K562 (cell line): ENCODE data around the gene ALG14. TPM values are rescaled to one million over a fixed set of nuclear protein-coding genes. Genes with fewer than 3 reads are reported as not detected.

Experiments
- CHAMP1 ChIP-seq: fragments of 450-650 bp; IDR thresholded peaks from 2 replicates; pipeline ENCODE4 v1.6.1; 2016; ENCODE audit warnings: mild to moderate bottlenecking
- CTCFL ChIP-seq: IDR thresholded peaks from 2 replicates; pipeline ENCODE4 v1.6.1; 2011; ENCODE audit warnings: borderline replicate concordance, low read depth, mild to moderate bottlenecking, moderate library complexity, low read length; ENCODE audit not compliant: insufficient read depth, poor library complexity, severe bottlenecking
- DEAF1 ChIP-seq: fragments of 450-650 bp; formaldehyde crosslinking; IDR thresholded peaks from 2 replicates; pipeline ENCODE4 v1.4.0; 2020; ENCODE audit warnings: mild to moderate bottlenecking, moderate library complexity
- PYGO2 ChIP-seq: fragments of 450-650 bp; IDR thresholded peaks from 2 replicates; pipeline ENCODE4 v1.6.1; 2016; ENCODE audit warnings: mild to moderate bottlenecking, missing genetic modification characterization, moderate library complexity, missing compliant biosample characterization
- RCOR1 ChIP-seq, 2 experiments: IDR thresholded peaks; 2 replicates each; pipeline ENCODE4 v1.6.1; 2012; ENCODE audit warnings: low read depth in 2 of 2, low read length in 2 of 2, borderline replicate concordance in 1 of 2, improper control_type of control experiment in 1 of 2
- RREB1 ChIP-seq: fragments of 250-450 bp; sonication (Bioruptor Pico); IDR thresholded peaks from 2 replicates; pipeline ENCODE4 v1.4.0; 2020
- TSHZ1 ChIP-seq: fragments of 250-450 bp; sonication (Bioruptor Pico); IDR thresholded peaks from 2 replicates; pipeline ENCODE4 v1.4.0; 2020; ENCODE audit warnings: mild to moderate bottlenecking, moderate library complexity
- ZBTB12 ChIP-seq: fragments of 250-450 bp; sonication (Bioruptor Pico); IDR thresholded peaks from 2 replicates; pipeline ENCODE4 v1.4.0; 2020
- polyA plus RNA-seq, 8 experiments: library from polyadenylated mRNA; depleted of rRNA in 4 of 8; stranded (reverse) in 5 of 8; unstranded in 3 of 8; fragments of >200 nt; fragmentation: Nextera tagmentation in 2 of 8; fragmentation: Illumina TruSeq in 1 of 8; extraction: Ambion mirVana in 2 of 8; extraction: Trizol in 1 of 8; gene quantifications; 2 replicates each; pipeline versions ENCODE4 v1.2.1 to v1.2.3, GENCODE V29; 2011 to 2014; ENCODE audit warnings: inconsistent platforms in 1 of 8, missing spikeins in 1 of 8
- total RNA-seq, 7 experiments: library from RNA; depleted of rRNA in 6 of 7; stranded (reverse); fragments of >200 nt in 6 of 7; fragmentation: Illumina TruSeq in 2 of 7; extraction: Trizol in 2 of 7; gene quantifications; 2 replicates each; pipeline versions ENCODE4 v1.2.1 to v1.2.3, GENCODE V29; 2011 to 2021; ENCODE audit warnings: low replicate concordance in 1 of 7

The ALG14 gene
- total and polyA plus RNA-seq, 9 of the 15 experiments (the other 6 are each of a cell fraction or from before 2014, with no cell fraction given), result 2.8 to 16.2 (median 4.9) TPM

GRCh38 chr1:95041491-95042165, 31.1 kb downstream of the ALG14 start (continued):
- TF ChIP-seq CHAMP1 (no peak), TSHZ1 (CRISPR knock-in tag) (no peak), RCOR1 (IDR thresholded peaks at IDR 0.05; ENCODE audit: borderline replicate concordance in 1 of 2, low read depth in 2 of 2, low read length in 2 of 2) (no peak), DEAF1 (CRISPR knock-in tag) (0 out of 2 replicates have a peak, but pooled peaks have one; percentile 25), CTCFL (peak; percentile 14), PYGO2 (tag) (no peak), ZBTB12 (CRISPR knock-in tag) (no peak), RREB1 (no peak)
